HUES64 (cell line): ENCODE measurements around the gene NR3C2.

Source experiments
- H3K27ac ChIP-seq: 2 replicates; pipeline ENCODE4 v1.7.0; 2013; ENCODE audit warnings: low read depth, low read length, inconsistent platforms
- H3K27me3 ChIP-seq: 2 replicates; pipeline ENCODE4 v1.6.1; 2013; ENCODE audit warnings: mild to moderate bottlenecking, low read length; ENCODE audit not compliant: insufficient read depth
- H3K36me3 ChIP-seq: 2 replicates; pipeline ENCODE4 v1.6.1; 2013; ENCODE audit warnings: mild to moderate bottlenecking, low read length; ENCODE audit not compliant: insufficient read depth
- H3K4me1 ChIP-seq: 2 replicates; pipeline ENCODE4 v1.6.1; 2013; ENCODE audit warnings: mild to moderate bottlenecking, low read length, moderate library complexity; ENCODE audit not compliant: insufficient read depth
- H3K4me3 ChIP-seq: 2 replicates; pipeline ENCODE4 v1.5.1; 2013; ENCODE audit warnings: mild to moderate bottlenecking, low read length, moderate library complexity
- H3K9ac ChIP-seq: 2 replicates; pipeline ENCODE4 v1.6.1; 2013; ENCODE audit warnings: mild to moderate bottlenecking, low read depth, low read length
- H3K9me3 ChIP-seq: 2 replicates; pipeline ENCODE4 v1.6.1; 2013; ENCODE audit warnings: low read depth, low read length; ENCODE audit not compliant: insufficient read depth
- WGBS: fragments of 150-250, 120-280 bp; methylation state at CpG from one replicate; pipeline ENCODE4 v1.1.7; 2013; ENCODE audit warnings: missing lambda C conversion rate; 5-methylcytosine and 5-hydroxymethylcytosine counted together

Gene NR3C2

DNA sequence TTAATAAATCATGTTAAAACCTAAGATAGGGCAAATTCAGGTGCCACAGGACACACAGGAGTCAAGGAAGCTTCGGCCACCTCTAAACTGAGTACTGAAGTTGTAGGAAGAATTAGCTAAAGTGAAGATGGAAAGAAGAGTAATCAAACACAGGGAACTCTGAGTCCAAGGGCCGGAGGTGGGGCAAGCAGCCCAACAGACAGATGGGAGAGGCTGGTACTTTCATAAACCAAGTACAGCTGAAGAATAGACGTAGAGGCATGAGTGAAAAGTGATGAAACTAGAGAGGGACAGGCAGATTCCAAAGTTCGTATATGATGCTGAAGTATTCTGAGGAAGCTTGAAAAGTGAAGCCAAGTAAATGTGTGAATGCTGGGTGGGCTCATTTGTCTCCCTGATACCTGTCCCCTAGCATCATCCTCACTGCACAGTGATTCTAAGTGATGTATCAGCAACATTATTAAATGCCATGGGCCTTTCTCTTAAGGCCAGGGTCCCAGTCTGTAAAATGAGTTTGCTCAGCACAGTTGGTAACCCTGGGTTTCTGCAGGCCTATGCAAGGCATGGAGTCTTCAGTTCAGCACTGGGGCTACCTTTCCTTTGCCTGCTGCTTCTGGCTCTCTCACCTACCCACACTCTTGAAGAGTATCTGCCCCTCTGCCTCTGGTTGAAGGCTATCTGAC is 203.3 kb downstream of the NR3C2 start:
- no peaks in the 10 kb centered on the region for H3K27me3 ChIP-seq
- 94% methylated on average over 4 of the region's 4 CpGs for WGBS
- H3K9me3 ChIP-seq = no peaks in the 10 kb centered on the region
- H3K36me3 ChIP-seq = no peaks in the 10 kb centered on the region
- H3K4me3 ChIP-seq = no peak overlapping the region
- H3K9ac ChIP-seq = no peak overlapping the region
- H3K4me1 ChIP-seq = no peaks in the 10 kb centered on the region
- H3K27ac ChIP-seq = no peak overlapping the region

DNA sequence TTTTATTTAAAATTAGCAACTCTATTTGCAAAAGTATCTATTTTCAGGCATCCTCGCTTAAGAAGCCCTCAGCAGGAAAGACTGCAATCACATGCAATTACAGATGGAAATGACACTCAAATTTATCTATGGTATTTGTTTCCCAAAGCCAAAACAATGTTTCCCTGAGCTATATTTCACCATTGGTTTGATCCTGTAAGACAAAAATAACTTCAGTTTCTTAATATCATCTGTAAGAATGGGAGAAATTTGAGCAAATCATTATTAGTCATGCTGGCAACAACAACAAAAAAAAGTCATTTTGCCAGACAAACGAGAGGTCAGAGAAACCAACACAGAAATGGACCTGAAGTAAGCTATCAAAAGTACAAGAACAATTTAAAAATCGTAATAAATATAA is 204.1 kb downstream of the NR3C2 start:
- no peak overlapping the region for H3K4me3 ChIP-seq
- no peaks in the 10 kb centered on the region for H3K36me3 ChIP-seq
- no peak overlapping the region for H3K27ac ChIP-seq
- no peak overlapping the region for H3K9ac ChIP-seq
- H3K4me1 ChIP-seq = no peaks in the 10 kb centered on the region
- WGBS = 95% methylated on average over 2 of the region's 3 CpGs
- no peaks in the 10 kb centered on the region for H3K9me3 ChIP-seq
- H3K27me3 ChIP-seq = no peaks in the 10 kb centered on the region

DNA sequence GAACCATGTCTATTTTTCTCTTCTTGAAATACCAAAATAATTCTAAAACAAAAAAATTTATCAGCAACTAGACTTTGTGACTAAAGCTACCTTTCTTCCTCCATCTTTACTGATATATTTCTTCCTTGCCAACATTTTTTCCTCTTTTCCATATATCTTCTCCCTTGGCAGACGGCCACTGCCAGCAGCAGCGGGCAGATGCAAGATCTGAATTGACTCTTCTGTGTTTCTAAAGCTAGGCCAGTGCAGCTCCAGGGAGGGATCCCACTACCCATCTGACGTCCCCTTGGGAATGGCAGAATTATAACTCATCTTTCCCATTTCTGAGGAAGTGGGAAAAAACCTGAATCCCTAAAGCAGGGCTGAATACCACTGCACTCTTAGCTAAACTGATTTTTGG is 206.4 kb downstream of the NR3C2 start:
- Histone ChIP-seq H3K27ac (no peak overlapping the region), H3K27me3 (no peaks in the 10 kb centered on the region), H3K4me3 (no peak overlapping the region), H3K4me1 (no peaks in the 10 kb centered on the region), H3K9me3 (no peaks in the 10 kb centered on the region), H3K36me3 (no peaks in the 10 kb centered on the region), H3K9ac (no peak overlapping the region)
- 87% methylated on average over 3 of the region's 3 CpGs for WGBS

DNA sequence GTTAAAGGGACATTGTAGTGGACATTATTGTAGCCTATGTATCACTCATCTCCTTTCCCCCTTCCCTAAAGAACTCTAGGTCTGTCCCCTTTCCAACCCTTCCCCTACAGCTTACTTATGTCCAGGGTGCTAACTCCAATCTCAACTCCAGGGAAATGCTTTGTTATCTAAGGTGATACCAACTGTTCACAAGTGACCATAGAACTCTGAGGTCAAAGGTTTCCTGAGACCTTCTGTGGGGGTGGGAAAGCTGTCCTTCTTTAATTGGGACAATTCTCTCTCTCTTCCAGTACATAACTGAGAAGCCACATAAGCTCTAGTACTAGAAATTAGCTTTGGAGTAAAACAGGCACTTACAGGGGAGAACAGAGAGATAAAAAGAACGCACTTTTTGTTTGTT is 212.4 kb downstream of the NR3C2 start:
- WGBS = 88% methylated on average over 1 of the region's 1 CpG
- no peaks in the 10 kb centered on the region for H3K4me1 ChIP-seq
- H3K9me3 ChIP-seq = no peaks in the 10 kb centered on the region
- no peaks in the 10 kb centered on the region for H3K27me3 ChIP-seq
- H3K27ac ChIP-seq = no peak overlapping the region
- H3K36me3 ChIP-seq = no peaks in the 10 kb centered on the region
- H3K9ac ChIP-seq = no peak overlapping the region
- no peak overlapping the region for H3K4me3 ChIP-seq

DNA sequence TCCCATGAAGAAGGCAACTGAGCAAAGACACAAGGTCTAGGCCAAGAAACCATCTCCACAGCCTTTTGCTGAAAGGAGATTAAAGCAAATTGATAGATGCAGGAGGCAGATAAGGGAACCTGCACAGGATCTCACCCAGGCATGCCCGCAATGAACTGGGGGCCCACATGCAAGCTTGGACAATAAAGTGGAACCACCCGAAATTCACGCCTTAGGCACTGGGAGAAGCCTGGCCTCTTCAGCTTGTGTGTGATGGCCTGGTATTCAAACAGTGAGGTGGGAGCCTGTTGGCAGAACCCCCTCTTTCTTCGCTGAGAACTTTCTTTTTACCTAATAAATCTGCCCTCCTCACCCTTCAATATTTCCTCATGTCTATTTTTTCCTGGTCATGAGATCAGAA is 213.2 kb downstream of the NR3C2 start:
- no peak overlapping the region for H3K9ac ChIP-seq
- 93% methylated on average over 4 of the region's 4 CpGs for WGBS
- no peaks in the 10 kb centered on the region for H3K36me3 ChIP-seq
- H3K9me3 ChIP-seq = no peaks in the 10 kb centered on the region
- H3K4me3 ChIP-seq = no peak overlapping the region
- H3K27me3 ChIP-seq = no peaks in the 10 kb centered on the region
- no peaks in the 10 kb centered on the region for H3K4me1 ChIP-seq
- H3K27ac ChIP-seq = no peak overlapping the region

DNA sequence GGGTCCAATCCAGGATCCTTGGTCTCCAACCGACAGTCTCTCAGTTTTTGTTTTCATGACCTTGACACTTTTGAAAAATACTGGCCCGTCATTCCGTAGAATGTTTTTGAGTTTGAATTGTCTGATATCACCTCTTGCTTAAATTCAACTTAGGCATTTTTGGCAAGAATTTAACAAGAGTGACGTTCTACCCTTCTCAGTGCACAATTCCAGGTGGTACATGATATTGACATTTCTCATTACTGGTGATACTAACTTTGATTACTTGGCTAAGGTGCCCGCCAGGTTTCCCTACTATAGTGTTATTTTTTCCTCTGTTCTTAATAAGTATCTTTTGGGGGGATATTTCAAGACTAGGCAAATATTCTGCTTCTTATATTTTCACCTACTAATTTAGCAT is 215.1 kb downstream of the NR3C2 start:
- no peaks in the 10 kb centered on the region for H3K9me3 ChIP-seq
- H3K36me3 ChIP-seq = no peaks in the 10 kb centered on the region
- H3K4me1 ChIP-seq = no peaks in the 10 kb centered on the region
- no peak overlapping the region for H3K4me3 ChIP-seq
- no peak overlapping the region for H3K9ac ChIP-seq
- 98% methylated on average over 4 of the region's 5 CpGs for WGBS
- H3K27me3 ChIP-seq = no peaks in the 10 kb centered on the region
- no peak overlapping the region for H3K27ac ChIP-seq

DNA sequence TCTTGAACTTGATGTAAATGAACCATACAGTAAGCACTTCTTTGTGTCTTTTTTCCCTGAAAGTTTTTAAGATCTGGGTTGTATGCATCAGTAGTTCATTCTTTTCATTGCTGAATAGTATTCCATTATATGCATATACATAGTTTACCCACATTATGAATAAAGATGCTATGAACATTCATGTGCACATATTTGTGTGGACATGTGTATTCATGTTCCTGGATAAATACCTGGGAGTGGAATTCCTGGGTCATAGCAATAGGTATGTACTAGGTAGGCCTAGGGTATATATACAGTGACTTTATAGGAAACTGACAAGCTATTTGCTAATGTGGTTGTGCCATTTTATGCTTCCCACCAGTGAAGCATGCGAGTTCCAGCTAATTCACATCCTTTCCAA is 215.9 kb downstream of the NR3C2 start:
- no peak overlapping the region for H3K9ac ChIP-seq
- H3K9me3 ChIP-seq = no peaks in the 10 kb centered on the region

DNA sequence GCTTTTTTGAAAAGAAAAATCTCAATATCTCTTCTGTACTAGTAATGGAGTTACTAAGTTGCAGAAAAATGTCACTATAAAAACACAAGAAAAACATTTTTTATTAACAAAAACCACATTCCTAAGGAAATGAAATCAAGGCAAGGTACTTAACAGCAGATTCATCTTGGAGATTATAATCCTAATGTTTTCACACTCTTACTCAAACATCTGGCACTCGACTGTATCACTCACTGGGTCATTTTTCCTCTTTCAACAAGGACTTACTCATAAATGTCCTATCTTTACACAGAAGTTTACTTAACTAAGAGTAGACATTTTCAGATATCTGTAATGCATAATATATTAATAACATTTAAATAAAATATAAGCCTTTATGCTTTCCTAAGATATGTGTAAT is 216.6 kb downstream of the NR3C2 start:
- 97% methylated on average over 1 of the region's 1 CpG for WGBS
- H3K27me3 ChIP-seq = no peaks in the 10 kb centered on the region
- H3K9me3 ChIP-seq = no peaks in the 10 kb centered on the region
- H3K4me3 ChIP-seq = no peak overlapping the region
- H3K9ac ChIP-seq = no peak overlapping the region
- no peak overlapping the region for H3K27ac ChIP-seq
- no peaks in the 10 kb centered on the region for H3K4me1 ChIP-seq
- H3K36me3 ChIP-seq = no peaks in the 10 kb centered on the region

More for the DNA sequence above, 215.9 kb downstream of the NR3C2 start:
- Histone ChIP-seq H3K4me1 (no peaks in the 10 kb centered on the region), H3K27ac (no peak overlapping the region), H3K36me3 (no peaks in the 10 kb centered on the region), H3K4me3 (no peak overlapping the region), H3K27me3 (no peaks in the 10 kb centered on the region)
- WGBS = no CpG with 5 or more reads among the region's 1 CpG

DNA sequence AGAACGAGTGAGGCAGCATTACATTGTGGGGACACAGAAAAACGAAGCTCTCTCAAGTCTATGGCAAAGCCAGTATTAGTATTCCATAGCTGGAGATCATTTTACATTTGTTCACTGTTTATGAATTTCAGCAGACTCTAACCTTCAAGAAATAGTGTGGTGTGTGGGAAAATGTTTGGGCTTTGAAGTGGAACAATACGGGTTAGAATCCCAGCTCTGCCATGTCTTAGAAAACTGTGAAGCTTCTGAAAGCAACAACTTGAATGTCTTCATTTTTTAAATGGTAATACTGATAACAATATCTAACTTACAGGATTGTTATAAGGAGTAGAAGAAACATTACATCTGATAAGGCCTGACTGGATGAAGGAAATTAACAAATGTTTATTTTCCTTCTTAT is 217.7 kb downstream of the NR3C2 start:
- Histone ChIP-seq H3K27me3 (no peaks in the 10 kb centered on the region), H3K4me1 (no peaks in the 10 kb centered on the region), H3K36me3 (no peaks in the 10 kb centered on the region), H3K27ac (no peak overlapping the region), H3K9ac (no peak overlapping the region), H3K9me3 (no peaks in the 10 kb centered on the region), H3K4me3 (no peak overlapping the region)
- 79% methylated on average over 3 of the region's 3 CpGs for WGBS

DNA sequence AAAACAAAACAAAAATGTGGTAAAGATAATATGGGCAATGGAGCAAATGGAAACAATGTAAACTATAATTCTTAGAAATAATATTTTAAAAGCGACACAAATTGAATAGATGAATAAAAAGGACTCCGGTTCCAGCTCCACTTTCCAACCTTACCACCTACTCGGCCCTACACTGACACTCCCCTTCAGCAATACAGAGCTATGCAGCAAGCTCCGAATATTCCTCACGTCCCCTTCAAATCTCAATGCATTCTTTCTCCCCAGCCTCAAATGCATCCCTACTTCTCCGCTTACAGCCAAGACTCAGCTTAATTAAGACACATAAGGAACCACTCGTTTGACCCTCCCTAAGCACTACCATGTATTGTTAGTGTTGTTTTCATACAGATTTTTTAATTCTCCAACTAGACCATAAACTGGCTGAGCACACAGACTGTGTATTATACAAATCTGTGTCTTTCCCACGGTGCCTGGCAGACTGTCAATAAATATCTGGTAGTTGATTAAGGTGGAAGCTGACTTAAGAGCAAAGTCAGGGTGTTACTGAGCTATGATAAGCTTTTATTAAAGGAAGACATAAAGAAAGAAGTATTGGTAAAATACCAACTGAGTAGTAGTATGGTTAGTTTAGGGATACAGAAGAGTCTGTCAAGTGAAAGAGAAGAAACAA is 219.1 kb downstream of the NR3C2 start:
- no peaks in the 10 kb centered on the region for H3K4me1 ChIP-seq
- no peak overlapping the region for H3K4me3 ChIP-seq
- no peaks in the 10 kb centered on the region for H3K9me3 ChIP-seq
- no peak overlapping the region for H3K9ac ChIP-seq
- WGBS = 84% methylated on average over 7 of the region's 8 CpGs
- H3K36me3 ChIP-seq = no peaks in the 10 kb centered on the region
- H3K27me3 ChIP-seq = no peaks in the 10 kb centered on the region
- no peak overlapping the region for H3K27ac ChIP-seq

DNA sequence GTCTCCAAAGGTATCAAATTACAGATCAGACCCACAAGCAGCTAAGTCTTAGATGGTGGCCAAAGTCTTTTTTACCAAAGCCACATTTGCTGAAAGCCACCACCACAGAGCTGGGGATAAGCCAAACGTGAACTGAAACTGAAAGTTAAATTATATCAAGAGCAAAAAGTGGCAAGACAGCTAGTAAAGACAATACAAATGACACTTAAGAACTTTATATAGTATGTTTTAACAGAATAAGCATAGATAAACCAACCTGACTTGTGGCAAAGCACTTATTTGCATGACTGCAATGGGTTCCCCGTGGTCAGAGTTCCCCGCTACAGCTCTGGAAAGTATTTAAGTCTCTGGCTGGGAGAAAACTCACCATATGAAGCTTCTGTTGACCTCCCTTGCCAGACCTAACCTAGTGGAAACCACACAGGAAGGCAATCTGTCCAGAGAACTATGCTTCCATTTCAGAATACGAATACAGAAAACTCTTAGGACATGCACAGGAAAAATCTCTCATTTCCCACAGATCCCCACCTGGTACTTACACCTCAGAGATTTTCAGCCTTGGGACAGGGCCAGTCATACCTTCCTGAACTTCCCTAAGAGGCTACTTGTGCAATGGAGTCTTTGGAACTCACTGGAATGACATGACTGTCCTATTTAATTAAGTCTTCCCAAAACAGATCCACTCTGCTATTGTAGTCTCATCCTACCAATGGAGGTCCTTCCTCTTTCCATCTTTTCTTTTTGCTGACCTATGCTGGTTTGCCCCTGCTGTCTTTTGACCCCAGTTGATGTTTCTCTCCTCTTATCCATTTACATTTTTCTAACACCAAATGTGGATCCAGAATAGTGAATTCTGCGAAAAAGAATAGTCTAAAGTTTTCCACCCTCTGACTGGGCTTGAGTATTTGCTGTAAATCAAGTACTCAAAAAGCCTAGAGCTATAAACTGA is 225.1 kb downstream of the NR3C2 start:
- no peak overlapping the region for H3K9ac ChIP-seq
- no peaks in the 10 kb centered on the region for H3K27me3 ChIP-seq
- no peaks in the 10 kb centered on the region for H3K36me3 ChIP-seq
- WGBS = 98% methylated on average over 4 of the region's 5 CpGs
- H3K9me3 ChIP-seq = no peaks in the 10 kb centered on the region
- H3K27ac ChIP-seq = no peak overlapping the region
- H3K4me3 ChIP-seq = no peak overlapping the region
- no peaks in the 10 kb centered on the region for H3K4me1 ChIP-seq
